Trophoblast cell (in vitro differentiated cells and primary cell): ENCODE results near the gene RTN4.
"Not testable (repeated sequence)": the region's sequence is repeated elsewhere in the genome, so short reads cannot be mapped to it uniquely, and the experiment has no call there.

Experiments
- DNase-seq, 2 donors: peaks; one replicate each; pipeline ENCODE4 v3.0.0-alpha.2; 2016
- H2AFZ ChIP-seq: 2 replicates; pipeline ENCODE4 v1.6.1; 2013; ENCODE audit warnings: low read length, moderate library complexity, mild to moderate bottlenecking; ENCODE audit not compliant: insufficient read depth, poor library complexity
- H2AK5ac ChIP-seq: 2 replicates; pipeline ENCODE4 v1.6.1; 2013; ENCODE audit warnings: mild to moderate bottlenecking, low read length
- H2BK120ac ChIP-seq: 2 replicates; pipeline ENCODE4 v1.6.1; 2013; ENCODE audit warnings: low read length, mild to moderate bottlenecking, moderate library complexity; ENCODE audit not compliant: insufficient read depth, poor library complexity
- H2BK12ac ChIP-seq: 2 replicates; pipeline ENCODE4 v1.6.1; 2013; ENCODE audit warnings: mild to moderate bottlenecking, low read length, moderate library complexity
- H2BK5ac ChIP-seq: 2 replicates; pipeline ENCODE4 v1.6.1; 2013; ENCODE audit warnings: low read length, low read depth, moderate library complexity, mild to moderate bottlenecking; ENCODE audit not compliant: poor library complexity
- H3K14ac ChIP-seq: 2 replicates; pipeline ENCODE4 v1.6.1; 2013; ENCODE audit warnings: mild to moderate bottlenecking, low read length
- H3K18ac ChIP-seq: 2 replicates; pipeline ENCODE4 v1.6.1; 2013; ENCODE audit warnings: mild to moderate bottlenecking, low read length
- H3K23ac ChIP-seq: 2 replicates; pipeline ENCODE4 v1.6.1; 2013; ENCODE audit warnings: low read length
- H3K27ac ChIP-seq: 2 replicates; pipeline ENCODE4 v1.5.1; 2013; ENCODE audit warnings: low read depth, mild to moderate bottlenecking, inconsistent platforms, low read length, moderate library complexity
- H3K27me3 ChIP-seq: 2 replicates; pipeline ENCODE4 v1.6.1; 2013; ENCODE audit warnings: inconsistent platforms, mild to moderate bottlenecking, low read length, moderate library complexity; ENCODE audit not compliant: insufficient read depth
- H3K36me3 ChIP-seq, 2 experiments: 1 replicate in 1 of 2; 2 replicates in 1 of 2; pipeline ENCODE4 v1.6.1; 2013; ENCODE audit warnings: low read length in 2 of 2, mild to moderate bottlenecking in 2 of 2, moderate library complexity in 1 of 2; ENCODE audit not compliant: insufficient read depth in 2 of 2, control insufficient read depth in 1 of 2
- H3K4ac ChIP-seq: 2 replicates; pipeline ENCODE4 v1.6.1; 2013; ENCODE audit warnings: low read depth, mild to moderate bottlenecking, low read length, moderate library complexity
- H3K4me1 ChIP-seq, 2 experiments: 1 replicate in 1 of 2; 2 replicates in 1 of 2; pipeline ENCODE4 v1.6.1; 2013; ENCODE audit warnings: low read length in 2 of 2, mild to moderate bottlenecking in 2 of 2, moderate library complexity in 1 of 2; ENCODE audit not compliant: insufficient read depth in 2 of 2, control insufficient read depth in 1 of 2
- H3K4me2 ChIP-seq: 2 replicates; pipeline ENCODE4 v1.6.1; 2013; ENCODE audit warnings: inconsistent platforms, mild to moderate bottlenecking, low read length, moderate library complexity
- H3K4me3 ChIP-seq: 2 replicates; pipeline ENCODE4 v1.5.1; 2013; ENCODE audit warnings: mild to moderate bottlenecking, low read depth, low read length, inconsistent platforms
- H3K79me1 ChIP-seq: one replicate; pipeline ENCODE4 v1.6.1; 2013; ENCODE audit warnings: low read length
- H3K79me2 ChIP-seq: 2 replicates; pipeline ENCODE4 v1.6.1; 2013; ENCODE audit warnings: low read length, mild to moderate bottlenecking; ENCODE audit not compliant: control insufficient read depth, insufficient read depth, poor library complexity
- H3K9ac ChIP-seq: 2 replicates; pipeline ENCODE4 v1.6.1; 2013; ENCODE audit warnings: mild to moderate bottlenecking, low read length
- H3K9me3 ChIP-seq: 2 replicates; pipeline ENCODE4 v1.6.1; 2013; ENCODE audit warnings: low read depth, mild to moderate bottlenecking, control low read depth, inconsistent platforms, low read length; ENCODE audit not compliant: insufficient read depth
- H4K12ac ChIP-seq: 2 replicates; pipeline ENCODE4 v1.6.1; 2013; ENCODE audit warnings: low read depth, mild to moderate bottlenecking, low read length, moderate library complexity
- H4K8ac ChIP-seq: 2 replicates; pipeline ENCODE4 v1.6.1; 2013; ENCODE audit warnings: low read depth, mild to moderate bottlenecking, low read length, moderate library complexity
- H4K91ac ChIP-seq: one replicate; pipeline ENCODE4 v1.6.1; 2013; ENCODE audit warnings: low read depth, mild to moderate bottlenecking, low read length, moderate library complexity
- WGBS: extraction: QIAGEN DNeasy Blood & Tissue Kit; methylation state at CpG from one replicate; pipeline ENCODE4 v1.1.7; 2013; ENCODE audit warnings: missing lambda C conversion rate; ENCODE audit not compliant: insufficient read length, insufficient coverage; ENCODE audit errors: extremely low coverage; 5-methylcytosine and 5-hydroxymethylcytosine counted together

RTN4 gene

DNA sequence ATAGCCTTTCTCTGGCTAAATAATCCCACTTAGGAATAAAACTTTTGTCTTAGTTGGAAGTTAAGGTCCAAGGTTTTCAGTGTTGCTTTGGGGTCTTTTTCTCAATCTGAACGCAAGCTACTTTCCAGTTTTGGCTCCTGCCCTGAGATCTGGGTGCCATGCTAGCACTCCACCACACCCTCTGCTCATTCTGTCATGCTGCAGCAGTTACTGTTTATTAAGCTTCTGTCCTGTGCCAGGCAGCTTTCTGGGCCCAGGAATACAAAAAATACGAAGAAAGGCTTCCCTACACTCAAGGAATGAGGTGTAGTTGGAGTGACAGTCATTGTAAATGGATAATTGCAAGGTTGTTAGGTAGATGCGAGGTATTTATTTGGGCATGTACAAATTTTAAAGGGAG lies 46.3 kb upstream of the RTN4 start:
- no peak overlapping the region for H3K4ac ChIP-seq
- no peaks in the 10 kb centered on the region for H3K79me1 ChIP-seq
- H3K27me3 ChIP-seq, result no peaks in the 10 kb centered on the region
- H2BK5ac ChIP-seq, result no peak overlapping the region
- no peak overlapping the region for H3K14ac ChIP-seq
- H2BK12ac ChIP-seq, result no peak overlapping the region
- no peak overlapping the region for H3K4me3 ChIP-seq
- DNase-seq, result no peak
- H3K18ac ChIP-seq, result no peak overlapping the region
- H3K9me3 ChIP-seq, result no peaks in the 10 kb centered on the region
- H3K4me2 ChIP-seq, result no peak overlapping the region
- H2AK5ac ChIP-seq, result no peak overlapping the region
- no peak overlapping the region for H2BK120ac ChIP-seq
- no peaks in the 10 kb centered on the region for H3K79me2 ChIP-seq
- no peak overlapping the region for H4K12ac ChIP-seq
- no peak overlapping the region for H3K9ac ChIP-seq
- no peak overlapping the region for H2AFZ ChIP-seq
- H4K91ac ChIP-seq, result no peak overlapping the region
- no peak overlapping the region for H3K23ac ChIP-seq
- no peaks in the 10 kb centered on the region for H3K36me3 ChIP-seq
- no peak overlapping the region for H3K27ac ChIP-seq
- no CpG with 5 or more reads among the region's 3 CpGs for WGBS
- no peak overlapping the region for H4K8ac ChIP-seq
- peaks cover 0 to 3% of the 10 kb centered on the region in 2 experiments for H3K4me1 ChIP-seq

DNA sequence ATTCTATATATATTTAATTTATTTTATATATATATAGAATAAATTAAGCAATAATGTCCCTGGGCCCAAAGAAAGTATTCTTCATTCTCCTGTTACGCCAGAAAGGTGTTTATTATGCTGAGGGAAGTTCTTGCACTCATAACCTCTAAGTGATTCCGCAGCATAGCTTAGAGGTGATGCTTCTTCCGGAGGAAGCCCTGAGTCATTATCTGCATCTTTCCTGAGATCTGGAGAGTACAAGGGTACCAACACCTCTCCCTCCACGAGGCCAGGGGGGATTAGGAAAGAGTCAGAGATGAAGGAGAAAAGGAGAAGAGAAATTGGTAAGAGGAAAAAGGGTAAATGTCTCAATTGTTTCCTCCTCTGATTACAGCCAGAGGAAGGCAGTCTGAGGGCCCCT lies 43.1 kb upstream of the RTN4 start:
- Histone ChIP-seq H4K91ac (no peak overlapping the region), H3K23ac (no peak overlapping the region), H3K27me3 (no peaks in the 10 kb centered on the region), H3K4ac (no peak overlapping the region), H3K27ac (no peak overlapping the region), H2AFZ (no peak overlapping the region), H3K9me3 (no peaks in the 10 kb centered on the region), H3K4me2 (no peak overlapping the region), H2BK120ac (no peak overlapping the region), H3K4me3 (no peak overlapping the region), H3K9ac (no peak overlapping the region), H3K14ac (no peak overlapping the region), H3K36me3 (no peaks in the 10 kb centered on the region), H3K4me1 (peaks cover 0 to 3% of the 10 kb centered on the region in 2 experiments), H4K12ac (no peak overlapping the region), H2BK12ac (no peak overlapping the region), H3K79me2 (no peaks in the 10 kb centered on the region), H2AK5ac (no peak overlapping the region), H2BK5ac (no peak overlapping the region), H3K18ac (no peak overlapping the region), H3K79me1 (no peaks in the 10 kb centered on the region), H4K8ac (no peak overlapping the region)
- peak in 1 of 2 donors; percentile 52 for DNase-seq
- WGBS, result no CpG with 5 or more reads among the region's 4 CpGs

DNA sequence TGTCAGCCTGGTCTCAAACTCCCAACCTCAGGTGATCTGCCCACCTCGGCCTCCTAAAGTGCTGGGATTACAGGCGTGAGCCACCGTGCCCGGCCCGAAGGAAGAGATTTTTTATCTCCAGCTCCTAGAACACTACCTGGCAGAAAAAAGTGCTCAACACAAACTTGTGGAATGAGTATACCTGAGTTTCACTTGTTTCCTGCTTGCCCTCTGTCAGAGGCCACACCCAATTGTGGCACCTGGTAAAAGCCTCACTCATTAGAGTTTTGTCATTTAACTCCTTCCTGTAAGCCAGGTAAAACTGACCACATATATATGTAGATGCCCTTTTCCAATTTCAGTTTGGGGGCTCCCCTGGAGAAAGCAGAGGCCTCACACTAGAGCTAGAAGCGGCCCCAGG lies 42.2 kb upstream of the RTN4 start:
- H3K4me2 ChIP-seq, result no peak overlapping the region
- H4K12ac ChIP-seq, result no peak overlapping the region
- no peak overlapping the region for H2AFZ ChIP-seq
- H3K9ac ChIP-seq, result no peak overlapping the region
- WGBS, result no CpG with 5 or more reads among the region's 6 CpGs
- no peak overlapping the region for H2BK12ac ChIP-seq
- no peak overlapping the region for H2BK5ac ChIP-seq
- no peak overlapping the region for H3K27ac ChIP-seq
- H3K4ac ChIP-seq, result no peak overlapping the region
- no peak overlapping the region for H4K91ac ChIP-seq
- H3K79me1 ChIP-seq, result no peaks in the 10 kb centered on the region
- no peaks in the 10 kb centered on the region for H3K36me3 ChIP-seq
- H3K4me3 ChIP-seq, result no peak overlapping the region
- H3K9me3 ChIP-seq, result no peaks in the 10 kb centered on the region
- peaks cover 0 to 2% of the 10 kb centered on the region in 2 experiments for H3K4me1 ChIP-seq
- H3K23ac ChIP-seq, result no peak overlapping the region
- DNase-seq, result no peak
- H3K18ac ChIP-seq, result no peak overlapping the region
- H4K8ac ChIP-seq, result no peak overlapping the region
- no peak overlapping the region for H3K14ac ChIP-seq
- H2AK5ac ChIP-seq, result no peak overlapping the region
- H3K79me2 ChIP-seq, result no peaks in the 10 kb centered on the region
- no peaks in the 10 kb centered on the region for H3K27me3 ChIP-seq
- H2BK120ac ChIP-seq, result no peak overlapping the region

DNA sequence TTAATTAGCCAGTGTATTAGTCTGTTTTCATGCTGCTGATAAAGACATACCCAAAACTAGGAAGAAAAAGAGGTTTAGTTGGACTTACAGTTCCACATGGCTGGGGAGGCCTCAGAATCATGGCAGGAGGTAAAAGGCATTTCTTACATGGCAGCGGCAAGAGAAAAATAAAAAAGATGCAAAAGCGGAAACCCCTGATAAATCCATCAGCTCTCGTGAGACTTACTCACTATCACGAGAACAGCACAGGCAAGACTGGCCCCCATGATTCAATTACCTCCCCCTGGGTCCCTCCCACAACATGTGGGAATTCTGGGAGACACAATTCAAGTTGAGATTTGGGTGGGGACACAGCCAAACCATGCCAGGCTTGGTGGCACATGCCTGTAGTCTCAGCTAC lies 41.4 kb upstream of the RTN4 start:
- not testable (repeated sequence) for DNase-seq, H3K36me3 ChIP-seq, H3K14ac ChIP-seq, H2BK5ac ChIP-seq, H3K27ac ChIP-seq, H2AK5ac ChIP-seq, H3K9me3 ChIP-seq, H3K79me2 ChIP-seq, H4K91ac ChIP-seq, H3K79me1 ChIP-seq, H3K4me1 ChIP-seq, H4K8ac ChIP-seq, H3K4me3 ChIP-seq, H3K23ac ChIP-seq, H3K27me3 ChIP-seq, H2BK12ac ChIP-seq, H3K4ac ChIP-seq, H3K4me2 ChIP-seq, H2AFZ ChIP-seq, H3K18ac ChIP-seq, H4K12ac ChIP-seq, H2BK120ac ChIP-seq, H3K9ac ChIP-seq
- WGBS, result no CpG with 5 or more reads among the region's 4 CpGs
